ENCODE measurements around the gene IFI35. TPM values are rescaled to one million over a fixed set of nuclear protein-coding genes. Genes with fewer than 3 reads are reported as not detected.

Gene IFI35
- total RNA-seq, 2 donors from 2014 or later = 3.0 to 5.1 TPM

- Histone ChIP-seq H3K9ac (ENCODE audit: extremely low read depth, low read length, poor library complexity, severe bottlenecking) (peak overlapping the region; percentile 75), H3K4me1 (ENCODE audit: control insufficient read depth, insufficient read depth, low read length) (peaks cover 12% of the 10 kb centered on the region), H3K27me3 (ENCODE audit: control insufficient read depth, insufficient read depth, low read length, poor library complexity, severe bottlenecking) (no peaks in the 10 kb centered on the region), H3K36me3 (ENCODE audit: control insufficient read depth, insufficient read depth, low read length) (peaks cover 36% of the 10 kb centered on the region), H3K4me3 (ENCODE audit: low read length) (peak overlapping the region; percentile 93), H3K9me3 (ENCODE audit: control insufficient read depth, low read length) (no peaks in the 10 kb centered on the region), H3K27ac (ENCODE audit: low read depth, low read length) (peak overlapping the region; percentile 81)
- H3K4me1 Mint-ChIP-seq = peaks cover 13% of the 10 kb centered on the region
- H3K36me3 Mint-ChIP-seq (ENCODE audit: low read depth) = peaks cover 30% of the 10 kb centered on the region
- H3K27me3 Mint-ChIP-seq (ENCODE audit: insufficient read depth) = no peaks in the 10 kb centered on the region
- DNase-seq = peak; percentile 89
- H3K4me3 Mint-ChIP-seq = peak overlapping the region; percentile 98
- H3K9me3 Mint-ChIP-seq = no peaks in the 10 kb centered on the region
- WGBS, 2 experiments (ENCODE audit: insufficient coverage in 1 of 2, insufficient read length in 1 of 2) = 7 to 21% methylated on average over 4 to 26 of the region's 40 CpGs
- TF ChIP-seq CTCF (conservative IDR thresholded peaks at IDR 0.05) = no peak
- peak overlapping the region; percentile 97 for H3K27ac Mint-ChIP-seq
These were observed 14.5 kb downstream of the IFI35 start for GRCh38 chr17:43020789-43021740.

- Mint-ChIP-seq H3K27me3 (ENCODE audit: insufficient read depth) (no peaks in the 10 kb centered on the region), H3K9me3 (no peaks in the 10 kb centered on the region), H3K4me3 (peak within 1 kb of the TSS; percentile 98), H3K4me1 (peaks cover 13% of the 10 kb centered on the region), H3K27ac (peak within 1 kb of the TSS; percentile 97), H3K36me3 (ENCODE audit: low read depth) (peaks cover 25% of the 10 kb centered on the region)
- H3K9me3 ChIP-seq (ENCODE audit: control insufficient read depth, low read length) = no peaks in the 10 kb centered on the region
- H3K36me3 ChIP-seq (ENCODE audit: control insufficient read depth, insufficient read depth, low read length) = peaks cover 29% of the 10 kb centered on the region
- H3K4me3 ChIP-seq (ENCODE audit: low read length) = peak within 1 kb of the TSS; percentile 93
- DNase-seq = peak; percentile 97
- H3K9ac ChIP-seq (ENCODE audit: extremely low read depth, low read length, poor library complexity, severe bottlenecking) = peak within 1 kb of the TSS; percentile 75
- H3K27ac ChIP-seq (ENCODE audit: low read depth, low read length) = peak within 1 kb of the TSS; percentile 81
- 0 to 2% methylated on average over 8 to 80 of the region's 80 CpGs for WGBS, 2 experiments (ENCODE audit: insufficient coverage in 1 of 2, insufficient read length in 1 of 2)
- H3K27me3 ChIP-seq (ENCODE audit: control insufficient read depth, insufficient read depth, low read length, poor library complexity, severe bottlenecking) = no peaks in the 10 kb centered on the region
- H3K4me1 ChIP-seq (ENCODE audit: control insufficient read depth, insufficient read depth, low read length) = peaks cover 12% of the 10 kb centered on the region
- TF ChIP-seq CTCF (conservative IDR thresholded peaks at IDR 0.05) = peak; percentile 31
These were observed 15.3 kb downstream of the IFI35 start, which contains the start of gene VAT1 for GRCh38 chr17:43021741-43022512. VAT1 (minus strand) TSS chr17:43022385; CDS start chr17:43022322, 63 bp downstream.
